Retinal pigment epithelial cell (primary cell): ENCODE measurements around the gene SCAF8.

ENCODE experiments used
- DNase-seq: peaks from one replicate; pipeline ENCODE4 v3.0.0-alpha.2; 2010; ENCODE audit warnings: low read depth
- H3K4me3 ChIP-seq: 2 replicates; pipeline ENCODE4 v1.5.1; 2011; ENCODE audit warnings: mild to moderate bottlenecking, low read length, control low read depth, moderate library complexity
- CTCF ChIP-seq: conservative IDR thresholded peaks from 2 replicates; pipeline ENCODE4 v1.5.1; 2011; ENCODE audit warnings: low read depth, low read length, control low read depth, inconsistent platforms

SCAF8 gene

GRCh38 chr6:154821099-154821498, 87.9 kb downstream of the SCAF8 start:
- TF ChIP-seq CTCF = no peak
- DNase-seq = no peak
- no peak overlapping the region for H3K4me3 ChIP-seq

- no peak for TF ChIP-seq CTCF
- no peak overlapping the region for H3K4me3 ChIP-seq
- DNase-seq = no peak
Observed at GRCh38 chr6:154821638-154822037, 88.4 kb downstream of the SCAF8 start.

- no peak for TF ChIP-seq CTCF
- no peak for DNase-seq
- H3K4me3 ChIP-seq = no peak overlapping the region
Observed at GRCh38 chr6:154822947-154823558, 89.8 kb downstream of the SCAF8 start.

GRCh38 chr6:154824076-154824475, 90.9 kb downstream of the SCAF8 start:
- TF ChIP-seq CTCF = no peak

GRCh38 chr6:154829970-154830369, 96.8 kb downstream of the SCAF8 start:
- DNase-seq = no peak
- H3K4me3 ChIP-seq = no peak overlapping the region

More at GRCh38 chr6:154824076-154824475, 90.9 kb downstream of the SCAF8 start:
- no peak overlapping the region for H3K4me3 ChIP-seq
- DNase-seq = no peak

GRCh38 chr6:154830771-154831170, 97.6 kb downstream of the SCAF8 start:
- no peak for DNase-seq
- TF ChIP-seq CTCF = no peak
- no peak overlapping the region for H3K4me3 ChIP-seq

More at GRCh38 chr6:154829970-154830369, 96.8 kb downstream of the SCAF8 start:
- no peak for TF ChIP-seq CTCF

GRCh38 chr6:154835307-154835706, 102.1 kb downstream of the SCAF8 start:
- no peak for DNase-seq
- no peak overlapping the region for H3K4me3 ChIP-seq
- no peak for TF ChIP-seq CTCF
